ENCODE measurements around the gene SLC22A23.

Gene SLC22A23

DNA sequence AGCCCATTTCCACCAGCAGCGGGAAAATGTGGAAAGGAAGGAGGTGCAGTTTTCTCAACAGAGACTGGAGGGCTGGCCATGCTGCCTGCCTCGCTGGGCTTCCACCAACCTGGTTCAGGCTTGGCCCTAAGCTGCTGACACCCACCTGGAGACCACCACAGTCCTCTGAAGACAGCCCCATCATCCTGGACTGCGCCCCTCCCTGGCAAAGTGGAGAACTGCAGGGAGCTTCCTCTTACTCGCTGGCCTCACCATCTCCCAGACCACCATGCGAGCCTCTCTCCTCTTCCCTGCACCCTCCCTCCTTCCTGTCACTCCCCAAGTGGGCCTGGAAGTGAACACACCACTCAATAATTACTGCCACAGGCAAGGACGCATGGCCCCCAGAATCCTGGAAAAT, 126.7 kb downstream of the SLC22A23 start:
- no peak for DNase-seq

DNA sequence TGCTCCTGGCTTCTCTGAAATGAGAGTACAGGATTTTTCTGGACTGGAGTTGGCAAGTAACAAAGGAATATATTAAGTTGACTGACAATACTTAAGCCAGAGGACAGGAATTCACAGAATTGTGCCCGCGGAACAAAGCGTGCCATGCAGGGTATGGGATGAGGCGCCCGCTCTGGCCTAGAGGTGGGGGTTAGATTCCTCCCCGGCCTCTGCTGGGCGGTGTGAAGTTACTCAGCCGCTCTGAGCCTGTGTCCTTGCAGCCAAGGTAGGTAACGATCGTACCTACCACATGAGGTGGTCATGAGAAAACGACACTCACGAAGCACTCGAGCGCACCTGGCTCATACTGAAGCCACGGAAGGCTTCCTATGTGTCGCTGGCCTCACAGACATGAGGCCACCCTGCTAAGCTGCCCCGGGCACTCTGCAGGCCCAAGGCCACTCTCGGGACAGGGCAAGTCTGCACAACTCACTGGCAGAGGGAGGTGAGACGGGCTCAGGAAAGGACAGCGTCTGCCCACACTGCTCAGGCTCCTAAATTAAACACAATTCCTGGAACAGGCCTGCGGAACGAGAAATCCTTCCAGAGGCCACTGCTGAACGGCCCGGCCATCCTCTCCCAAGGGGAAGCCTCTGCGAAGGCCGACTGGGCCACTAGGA, 127.3 kb downstream of the SLC22A23 start:
- no peak for DNase-seq

GRCh38 chr6:3328796-3329195, 128.1 kb downstream of the SLC22A23 start:
- no peak for DNase-seq

DNA sequence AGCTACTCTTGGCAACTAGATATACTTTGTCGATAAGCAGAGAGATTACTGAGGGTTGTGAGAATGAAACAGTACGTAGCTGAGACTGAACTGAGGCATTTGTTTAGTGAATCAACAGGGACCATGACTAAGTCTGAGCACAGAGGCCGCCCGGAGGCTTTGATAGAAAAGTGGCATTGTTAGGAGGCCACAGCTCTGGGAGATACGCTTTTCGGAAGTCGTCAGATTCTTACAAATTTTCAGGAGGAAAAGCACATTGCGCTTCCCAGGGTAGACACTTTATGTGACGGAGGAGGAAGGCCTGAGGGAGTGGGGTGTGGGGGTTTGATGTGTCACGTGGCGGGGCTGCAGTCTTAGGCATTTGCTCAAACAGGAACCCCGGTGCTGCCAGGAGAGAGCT, 128.7 kb downstream of the SLC22A23 start:
- DNase-seq: no peak

GRCh38 chr6:3327403-3327802, 129.4 kb downstream of the SLC22A23 start:
- no peak for DNase-seq

- DNase-seq: no peak
Observed at GRCh38 chr6:3326981-3327380, 129.9 kb downstream of the SLC22A23 start.

- DNase-seq: no peak
Observed at GRCh38 chr6:3326184-3326971, 130.5 kb downstream of the SLC22A23 start.

GRCh38 chr6:3325210-3325609, 131.6 kb downstream of the SLC22A23 start:
- no peak for DNase-seq

DNA sequence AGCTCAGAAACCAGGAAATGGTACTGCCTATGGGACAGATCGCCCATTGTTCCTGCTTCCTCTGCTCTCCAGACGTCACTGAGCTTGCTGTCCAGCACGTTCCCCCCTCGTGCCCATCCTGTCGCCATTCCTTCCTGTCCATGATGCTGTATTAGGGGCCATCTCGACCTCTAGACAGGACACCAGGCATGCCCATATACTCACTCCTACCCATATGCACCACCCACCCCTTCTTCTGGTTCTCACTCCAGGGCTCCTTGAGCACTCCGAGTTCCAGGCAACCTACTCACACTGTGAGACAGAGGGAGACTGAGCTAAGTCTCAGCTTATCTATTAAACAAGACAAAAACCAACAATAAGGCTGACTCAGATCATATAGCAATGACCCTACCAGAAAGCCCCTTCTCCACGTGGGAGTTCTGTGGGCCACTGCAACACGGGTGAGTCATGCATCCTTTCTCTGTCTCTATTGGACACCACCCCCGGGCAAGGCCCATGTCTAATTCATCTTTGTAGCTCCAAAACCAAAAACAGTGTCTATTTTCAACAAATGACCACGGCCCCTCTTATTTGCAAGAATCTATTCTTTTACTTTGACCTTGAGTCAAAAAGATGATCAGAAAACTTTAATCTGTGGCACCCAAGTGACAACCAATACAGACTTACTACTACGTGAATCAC, 132.4 kb downstream of the SLC22A23 start:
- no peak for DNase-seq

DNA sequence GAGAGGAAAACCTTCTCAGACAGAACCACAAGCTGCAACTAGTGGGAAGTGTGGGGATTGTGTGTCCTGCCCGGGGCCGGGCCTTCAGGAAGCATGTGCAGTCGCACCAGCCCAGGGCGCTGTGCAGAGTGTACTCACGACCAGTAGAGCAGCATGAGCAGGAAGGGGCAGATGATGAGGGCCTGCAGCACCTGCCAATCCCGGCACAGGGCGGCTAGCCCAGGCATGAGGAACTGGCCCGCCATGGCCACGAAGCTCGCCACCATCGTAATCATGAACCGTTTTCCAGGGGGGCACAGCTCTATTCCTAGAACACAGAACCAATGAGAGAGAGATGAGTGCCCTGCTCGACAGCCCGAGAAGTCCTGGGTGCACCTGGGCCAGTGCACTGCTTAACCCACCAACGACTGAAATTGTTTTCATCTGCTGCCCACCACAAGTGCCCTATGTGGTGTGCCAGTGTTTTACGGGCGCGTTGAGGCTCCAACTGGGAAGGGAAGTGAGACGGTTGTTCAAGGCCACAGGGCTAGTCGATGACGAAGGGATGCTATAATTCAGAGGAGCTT, 133.1 kb downstream of the SLC22A23 start:
- no peak for DNase-seq

GRCh38 chr6:3323148-3323547, 133.7 kb downstream of the SLC22A23 start:
- DNase-seq: no peak

GRCh38 chr6:3322366-3322890, 134.4 kb downstream of the SLC22A23 start:
- DNase-seq: no peak

DNA sequence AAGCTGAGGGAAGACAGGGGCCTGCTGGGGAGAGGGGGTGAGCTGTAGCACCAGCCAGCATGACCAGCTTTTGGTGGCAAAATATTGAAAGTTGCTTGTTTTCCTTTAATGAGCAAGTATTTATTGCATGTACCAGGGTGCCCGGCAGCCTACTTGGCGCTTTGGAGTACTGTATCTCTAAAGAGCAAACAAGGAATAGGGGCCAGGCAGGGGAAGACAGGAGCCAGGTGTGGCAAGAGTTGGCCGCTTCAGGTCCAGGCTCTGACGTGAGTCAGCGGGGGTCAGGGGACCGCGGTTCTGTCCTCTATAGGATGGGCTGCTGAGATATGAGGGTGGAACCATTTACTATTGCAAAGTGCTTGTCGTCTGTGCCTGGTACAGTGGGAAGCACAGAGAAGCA, 135.0 kb downstream of the SLC22A23 start:
- no peak for DNase-seq

DNA sequence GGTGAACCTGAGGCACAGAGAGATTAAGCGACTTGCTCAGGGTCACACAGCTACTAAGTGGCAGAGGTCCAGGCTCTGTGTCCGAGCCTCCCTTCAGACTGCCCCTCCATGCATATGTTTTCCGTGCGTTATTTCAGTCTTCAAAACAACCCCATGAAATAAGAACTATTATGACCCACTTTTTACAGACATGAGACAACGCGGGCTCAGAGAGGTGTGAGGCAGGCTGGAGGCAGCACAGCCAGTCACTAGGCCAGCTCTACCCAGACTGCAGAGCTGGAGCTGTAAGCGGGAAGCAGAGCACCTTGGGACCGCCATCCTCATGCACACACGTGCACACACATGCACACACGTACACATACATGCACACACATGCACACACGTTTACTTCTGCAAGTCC, 135.8 kb downstream of the SLC22A23 start:
- DNase-seq: no peak

GRCh38 chr6:3320238-3320811, 136.5 kb downstream of the SLC22A23 start:
- DNase-seq: peak; percentile 31

GRCh38 chr6:3319610-3320200, 137.1 kb downstream of the SLC22A23 start:
- DNase-seq: no peak

GRCh38 chr6:3318821-3319540, 137.9 kb downstream of the SLC22A23 start:
- no peak for DNase-seq

DNA sequence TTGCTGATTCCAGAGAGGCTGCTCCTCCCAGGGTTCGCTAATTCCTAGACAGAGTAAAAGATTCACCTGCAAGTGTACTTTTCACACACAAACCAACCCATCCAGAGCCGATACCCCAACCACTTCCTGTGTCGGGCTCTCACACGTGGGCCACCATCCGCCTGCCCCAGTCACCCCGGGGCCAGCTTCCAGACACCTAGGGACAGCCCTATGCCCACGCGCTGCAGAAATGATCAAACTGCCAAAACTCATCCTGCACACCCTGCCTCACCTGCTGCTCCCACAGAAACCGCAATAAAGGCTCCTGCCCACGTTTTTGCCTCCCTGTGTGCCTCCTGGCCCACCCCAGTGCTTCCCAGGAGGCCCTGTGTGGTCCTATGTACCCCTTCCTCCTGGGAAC, 138.6 kb downstream of the SLC22A23 start:
- no peak for DNase-seq

GRCh38 chr6:3317741-3318211, 139.1 kb downstream of the SLC22A23 start:
- no peak for DNase-seq

DNA sequence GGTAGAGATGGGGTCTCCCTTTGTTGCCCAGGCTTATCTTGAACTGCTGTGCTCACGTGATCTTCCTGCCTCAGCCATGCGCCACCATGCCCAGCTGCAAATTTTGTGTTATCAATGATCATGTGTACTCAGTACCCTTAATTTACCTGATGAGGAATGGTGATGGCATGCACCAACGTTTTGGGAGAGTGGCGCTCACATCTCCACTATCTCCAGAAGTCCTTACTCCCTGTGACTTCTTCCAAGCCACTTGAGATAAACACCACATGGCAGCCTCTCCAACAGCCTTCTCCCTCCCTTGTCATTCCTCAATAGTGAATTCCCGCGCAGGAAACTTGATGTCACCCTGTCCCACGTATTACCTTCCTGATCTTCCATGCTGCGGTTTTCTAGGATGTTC, 140.0 kb downstream of the SLC22A23 start:
- DNase-seq: no peak

- no peak for DNase-seq
Observed at GRCh38 chr6:3316331-3316730, 140.5 kb downstream of the SLC22A23 start.

DNA sequence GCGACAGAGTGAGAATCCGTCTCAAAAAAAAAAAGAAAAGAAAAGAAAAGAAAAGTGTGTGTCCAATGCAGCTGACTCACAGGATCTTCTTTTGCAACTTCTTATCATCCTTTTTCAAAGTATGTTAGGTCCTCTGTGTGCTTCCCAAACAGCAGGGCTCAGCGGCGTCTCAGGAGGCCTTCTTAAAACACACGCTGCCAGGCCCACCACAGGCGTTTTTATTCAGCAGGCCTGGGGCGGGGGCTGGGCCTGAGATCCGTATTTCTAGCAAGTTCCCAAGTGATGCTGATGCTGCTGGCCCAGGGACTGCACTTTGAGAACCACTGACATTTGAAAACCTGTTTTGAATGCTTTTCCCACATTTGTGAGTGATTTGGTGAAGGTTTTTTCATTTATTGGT, 141.0 kb downstream of the SLC22A23 start:
- DNase-seq: no peak

Data from NCI-H774 (cell line).